H9 (cell line): ENCODE results near the gene BMP5. TPM values are rescaled to one million over a fixed set of nuclear protein-coding genes. Genes with fewer than 3 reads are reported as not detected.

Source experiments
- DNase-seq: peaks from one replicate; pipeline ENCODE4 v3.0.0-alpha.2; 2017
- H2AFZ ChIP-seq: one replicate; pipeline ENCODE4 v1.6.1; 2013; ENCODE audit warnings: mild to moderate bottlenecking, low read length, control low read depth, moderate library complexity
- H2AK5ac ChIP-seq: 2 replicates; pipeline ENCODE4 v1.6.1; 2013; ENCODE audit warnings: low read length, control low read depth, mixed read lengths; ENCODE audit not compliant: insufficient read length
- H2BK120ac ChIP-seq: one replicate; pipeline ENCODE4 v1.6.1; 2013; ENCODE audit warnings: low read depth, mild to moderate bottlenecking, low read length, control low read depth, inconsistent platforms; ENCODE audit not compliant: poor library complexity, severe bottlenecking
- H2BK12ac ChIP-seq: 2 replicates; pipeline ENCODE4 v1.6.1; 2013; ENCODE audit warnings: low read length, control low read depth, mixed read lengths, low read depth; ENCODE audit not compliant: insufficient read length
- H2BK15ac ChIP-seq: 2 replicates; pipeline ENCODE4 v1.6.1; 2013; ENCODE audit warnings: low read depth, low read length, control low read depth
- H2BK20ac ChIP-seq: one replicate; pipeline ENCODE4 v1.6.1; 2013; ENCODE audit warnings: low read depth, mild to moderate bottlenecking, low read length, control low read depth, inconsistent platforms; ENCODE audit not compliant: poor library complexity, severe bottlenecking
- H2BK5ac ChIP-seq: 2 replicates; pipeline ENCODE4 v1.6.1; 2013; ENCODE audit warnings: low read length, control low read depth, mixed read lengths; ENCODE audit not compliant: insufficient read length
- H3K14ac ChIP-seq: 2 replicates; pipeline ENCODE4 v1.6.1; 2013; ENCODE audit warnings: low read length, control low read depth; ENCODE audit not compliant: insufficient read depth
- H3K18ac ChIP-seq: 2 replicates; pipeline ENCODE4 v1.6.1; 2013; ENCODE audit warnings: low read depth, mild to moderate bottlenecking, mixed read lengths, low read length, control low read depth; ENCODE audit not compliant: insufficient read length
- H3K23ac ChIP-seq: 2 replicates; pipeline ENCODE4 v1.6.1; 2013; ENCODE audit warnings: low read length, control low read depth, mixed read lengths, low read depth; ENCODE audit not compliant: insufficient read length
- H3K23me2 ChIP-seq: 2 replicates; pipeline ENCODE4 v1.6.1; 2013; ENCODE audit warnings: low read depth, mild to moderate bottlenecking, mixed read lengths, low read length, control low read depth; ENCODE audit not compliant: insufficient read length, poor library complexity, severe bottlenecking
- H3K27ac ChIP-seq: 2 replicates; pipeline ENCODE4 v1.5.1; 2013; ENCODE audit warnings: low read length, control low read depth, mixed read lengths, low read depth; ENCODE audit not compliant: insufficient read length
- H3K27me3 ChIP-seq: 2 replicates; pipeline ENCODE4 v1.6.1; 2013; ENCODE audit warnings: low read length, control low read depth, inconsistent platforms; ENCODE audit not compliant: insufficient read depth
- H3K4ac ChIP-seq: 2 replicates; pipeline ENCODE4 v1.6.1; 2013; ENCODE audit warnings: low read depth, mild to moderate bottlenecking, control low read depth, inconsistent platforms, low read length, moderate library complexity
- H3K4me1 ChIP-seq: 2 replicates; pipeline ENCODE4 v1.6.1; 2013; ENCODE audit warnings: low read length, control low read depth, inconsistent platforms; ENCODE audit not compliant: insufficient read depth
- H3K4me2 ChIP-seq: 2 replicates; pipeline ENCODE4 v1.6.1; 2013; ENCODE audit warnings: low read length, control low read depth, mixed read lengths; ENCODE audit not compliant: insufficient read length, insufficient read depth
- H3K56ac ChIP-seq: 2 replicates; pipeline ENCODE4 v1.6.1; 2013; ENCODE audit warnings: low read depth, mild to moderate bottlenecking, mixed read lengths, low read length, control low read depth; ENCODE audit not compliant: insufficient read length
- H3K79me1 ChIP-seq: 2 replicates; pipeline ENCODE4 v1.6.1; 2013; ENCODE audit warnings: low read depth, mild to moderate bottlenecking, moderate library complexity, low read length, control low read depth, inconsistent platforms; ENCODE audit not compliant: insufficient read depth, poor library complexity, severe bottlenecking
- H3K79me2 ChIP-seq: 2 replicates; pipeline ENCODE4 v1.6.1; 2013; ENCODE audit warnings: low read length, control low read depth, inconsistent platforms; ENCODE audit not compliant: insufficient read depth
- H3K9ac ChIP-seq: 2 replicates; pipeline ENCODE4 v1.6.1; 2013; ENCODE audit warnings: low read length, control low read depth, mixed read lengths; ENCODE audit not compliant: insufficient read length; ENCODE audit errors: extremely low read depth
- H3K9me3 ChIP-seq: one replicate; pipeline ENCODE4 v1.6.1; 2013; ENCODE audit warnings: low read depth, low read length, inconsistent platforms; ENCODE audit not compliant: control insufficient read depth
- H3T11ph ChIP-seq: one replicate; pipeline ENCODE4 v1.6.1; 2013; ENCODE audit warnings: mild to moderate bottlenecking, low read length, control low read depth, inconsistent platforms
- H4K20me1 ChIP-seq: one replicate; pipeline ENCODE4 v1.6.1; 2013; ENCODE audit not compliant: control insufficient read depth, insufficient read length, insufficient read depth
- H4K5ac ChIP-seq: 2 replicates; pipeline ENCODE4 v1.6.1; 2013; ENCODE audit warnings: low read depth, mild to moderate bottlenecking, mixed read lengths, low read length, control low read depth; ENCODE audit not compliant: insufficient read length
- H4K8ac ChIP-seq: replicated peaks from 2 replicates; pipeline ENCODE4 v1.6.1; 2013; ENCODE audit warnings: low read length, control low read depth, mixed read lengths, low read depth; ENCODE audit not compliant: insufficient read length
- H4K91ac ChIP-seq: 2 replicates; pipeline ENCODE4 v1.6.1; 2013; ENCODE audit warnings: low read depth, mild to moderate bottlenecking, moderate library complexity, mixed read lengths, low read length, control low read depth; ENCODE audit not compliant: insufficient read length
- H3K27ac Mint-ChIP-seq, 3 experiments: 2 replicates in 2 of 3; 3 replicates in 1 of 3; pipeline ENCODE4 v1.8.0; 2020 to 2021; ENCODE audit warnings: mixed read lengths in 3 of 3, mild to moderate bottlenecking in 1 of 3, moderate library complexity in 1 of 3
- H3K27me3 Mint-ChIP-seq: 2 replicates; pipeline ENCODE4 v1.8.0; 2021; ENCODE audit warnings: low read depth, mild to moderate bottlenecking, moderate library complexity, mixed read lengths
- H3K36me3 Mint-ChIP-seq, 3 experiments: 2 replicates in 2 of 3; 3 replicates in 1 of 3; pipeline ENCODE4 v1.8.0; 2020 to 2021; ENCODE audit warnings: low read depth in 3 of 3, mixed read lengths in 3 of 3; ENCODE audit not compliant: insufficient read depth in 1 of 3
- H3K4me1 Mint-ChIP-seq, 2 experiments: 2 replicates each; pipeline ENCODE4 v1.8.0; 2020; ENCODE audit warnings: mixed read lengths in 2 of 2
- H3K4me3 Mint-ChIP-seq, 2 experiments: 2 replicates in 1 of 2; 3 replicates in 1 of 2; pipeline ENCODE4 v1.8.0; 2020 to 2021; ENCODE audit warnings: mild to moderate bottlenecking in 2 of 2, mixed read lengths in 2 of 2, moderate library complexity in 1 of 2
- H3K9me3 Mint-ChIP-seq, 2 experiments: 2 replicates in 1 of 2; 3 replicates in 1 of 2; pipeline ENCODE4 v1.8.0; 2020; ENCODE audit warnings: mild to moderate bottlenecking in 2 of 2, mixed read lengths in 2 of 2, moderate library complexity in 1 of 2
- CTCF ChIP-seq: fragments of 200-600 bp; sonication (generic); conservative IDR thresholded peaks from 3 replicates; pipeline ENCODE4 v1.8.0; 2021; ENCODE audit warnings: antibody characterized with exemption, mild to moderate bottlenecking
- WGBS: extraction: QIAGEN DNeasy Blood & Tissue Kit; methylation state at CpG from one replicate; pipeline ENCODE4 v1.1.7; 2013; ENCODE audit warnings: missing lambda C conversion rate, low lambda C conversion rate, mixed read lengths; ENCODE audit not compliant: insufficient read length; ENCODE audit errors: extremely low coverage; 5-methylcytosine and 5-hydroxymethylcytosine counted together
- total RNA-seq: library from RNA; stranded (reverse); gene quantifications from 2 replicates; pipeline ENCODE4 v1.2.1, GENCODE V29; 2021

Gene BMP5
- total RNA-seq, 1 experiment from 2014 or later, result not detected

- no peak overlapping the region for H3K4ac ChIP-seq
- no peak for DNase-seq
- no peak overlapping the region for H2BK12ac ChIP-seq
These were observed 40.8 kb upstream of the BMP5 start for GRCh38 chr6:55916188-55916587.

More at GRCh38 chr6:55916188-55916587, 40.8 kb upstream of the BMP5 start:
- no peak overlapping the region for H3K56ac ChIP-seq
- H3K18ac ChIP-seq, result no peak overlapping the region
- no peak for TF ChIP-seq CTCF
- H2BK5ac ChIP-seq, result no peak overlapping the region
- H3K4me1 ChIP-seq, result no peaks in the 10 kb centered on the region
- H3K4me1 Mint-ChIP-seq, result peaks cover 8 to 11% of the 10 kb centered on the region in 2 experiments
- H3K4me2 ChIP-seq, result no peak overlapping the region
- H3K27me3 Mint-ChIP-seq, result peaks cover 1% of the 10 kb centered on the region; the same call in 1 of the 2 replicates
- no peak overlapping the region for H3K27ac Mint-ChIP-seq
- no peak overlapping the region for H3T11ph ChIP-seq
- H3K4me3 Mint-ChIP-seq, result no peak overlapping the region
- H3K14ac ChIP-seq, result no peak overlapping the region
- no peak overlapping the region for H2BK15ac ChIP-seq
- H4K91ac ChIP-seq, result no peak overlapping the region
- H3K23me2 ChIP-seq, result no peaks in the 10 kb centered on the region
- no peak overlapping the region for H2AK5ac ChIP-seq
- no peak overlapping the region for H2BK20ac ChIP-seq
- H3K27me3 ChIP-seq, result no peaks in the 10 kb centered on the region
- no CpG with 5 or more reads among the region's 2 CpGs for WGBS
- H3K9me3 Mint-ChIP-seq, result peaks cover 4 to 8% of the 10 kb centered on the region in 2 experiments; a peak in 4 of 5 replicates
- no peak overlapping the region for H2AFZ ChIP-seq
- H3K79me1 ChIP-seq, result no peaks in the 10 kb centered on the region
- no peak overlapping the region for H3K27ac ChIP-seq
- H3K79me2 ChIP-seq, result no peaks in the 10 kb centered on the region
- no peak overlapping the region for H3K9ac ChIP-seq
- no peak overlapping the region for H3K23ac ChIP-seq
- H3K9me3 ChIP-seq, result no peaks in the 10 kb centered on the region
- H4K20me1 ChIP-seq, result no peaks in the 10 kb centered on the region
- H2BK120ac ChIP-seq, result no peak overlapping the region
- H4K8ac ChIP-seq, result no peak overlapping the region
- H3K36me3 Mint-ChIP-seq, result peaks cover 0 to 8% (median 2%) of the 10 kb centered on the region in 3 experiments; a peak in 4 of 7 replicates
- H4K5ac ChIP-seq, result no peak overlapping the region
